ENCODE measurements around the gene PATJ.
"Not testable (repeated sequence)": the region's sequence is repeated elsewhere in the genome, so short reads cannot be mapped to it uniquely, and the experiment has no call there.

PATJ gene

DNA sequence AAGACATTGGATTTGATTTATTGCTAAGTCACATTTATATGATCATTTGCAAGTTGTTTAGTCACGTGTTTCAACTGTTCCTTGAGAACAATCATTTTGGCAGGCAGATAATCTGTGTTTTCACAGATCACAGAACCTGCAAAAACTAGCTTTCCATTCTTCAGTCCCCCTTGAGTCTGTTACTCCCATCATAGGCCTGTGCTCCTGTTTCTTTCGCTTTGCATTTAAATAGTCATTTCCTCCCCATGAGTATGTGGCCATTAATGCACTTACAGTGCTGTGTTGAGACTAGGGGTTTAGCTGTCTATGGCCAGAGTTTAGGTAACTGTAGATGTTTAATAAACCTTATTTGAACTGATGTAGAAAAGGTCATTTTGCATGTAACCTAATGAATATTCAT is 214.5 kb downstream of the PATJ start:
- Histone ChIP-seq H3K27ac (no peak overlapping the region), H3K4me1 (ENCODE audit: control insufficient read depth in 1 of 2, insufficient read depth in 1 of 2, low read depth in 1 of 2, low read length in 1 of 2) (no peaks in the 10 kb centered on the region), H3K4me3 (ENCODE audit: low read depth in 1 of 2, low read length in 1 of 2) (no peak overlapping the region), H3K27me3 (no peaks in the 10 kb centered on the region), H3K36me3 (no peaks in the 10 kb centered on the region), H3K9me3 (no peaks in the 10 kb centered on the region)
- TF ChIP-seq, protein P1, sequence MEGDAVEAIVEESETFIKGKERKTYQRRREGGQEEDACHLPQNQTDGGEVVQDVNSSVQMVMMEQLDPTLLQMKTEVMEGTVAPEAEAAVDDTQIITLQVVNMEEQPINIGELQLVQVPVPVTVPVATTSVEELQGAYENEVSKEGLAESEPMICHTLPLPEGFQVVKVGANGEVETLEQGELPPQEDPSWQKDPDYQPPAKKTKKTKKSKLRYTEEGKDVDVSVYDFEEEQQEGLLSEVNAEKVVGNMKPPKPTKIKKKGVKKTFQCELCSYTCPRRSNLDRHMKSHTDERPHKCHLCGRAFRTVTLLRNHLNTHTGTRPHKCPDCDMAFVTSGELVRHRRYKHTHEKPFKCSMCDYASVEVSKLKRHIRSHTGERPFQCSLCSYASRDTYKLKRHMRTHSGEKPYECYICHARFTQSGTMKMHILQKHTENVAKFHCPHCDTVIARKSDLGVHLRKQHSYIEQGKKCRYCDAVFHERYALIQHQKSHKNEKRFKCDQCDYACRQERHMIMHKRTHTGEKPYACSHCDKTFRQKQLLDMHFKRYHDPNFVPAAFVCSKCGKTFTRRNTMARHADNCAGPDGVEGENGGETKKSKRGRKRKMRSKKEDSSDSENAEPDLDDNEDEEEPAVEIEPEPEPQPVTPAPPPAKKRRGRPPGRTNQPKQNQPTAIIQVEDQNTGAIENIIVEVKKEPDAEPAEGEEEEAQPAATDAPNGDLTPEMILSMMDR (IDR thresholded peaks at IDR 0.05): no peak

DNA sequence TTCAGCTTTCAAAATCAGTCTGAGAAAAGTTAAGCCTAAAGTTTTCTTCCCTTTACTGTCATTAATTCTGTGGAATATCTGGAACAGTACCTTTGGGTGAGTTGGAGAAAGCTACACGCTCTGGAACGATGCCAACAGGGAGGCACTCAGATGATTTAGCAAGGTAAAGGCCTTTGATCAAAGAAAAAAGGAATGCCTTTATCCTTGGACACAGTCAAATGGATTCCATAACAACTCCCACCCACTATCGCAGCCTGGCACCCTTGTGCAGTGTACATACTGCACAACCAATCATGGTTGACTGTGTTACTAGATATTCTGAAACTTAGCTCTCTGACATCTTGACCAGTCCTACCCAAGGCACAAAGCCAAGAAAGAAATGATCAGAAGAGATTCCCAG is 218.7 kb downstream of the PATJ start:
- no peaks in the 10 kb centered on the region for H3K9me3 ChIP-seq

DNA sequence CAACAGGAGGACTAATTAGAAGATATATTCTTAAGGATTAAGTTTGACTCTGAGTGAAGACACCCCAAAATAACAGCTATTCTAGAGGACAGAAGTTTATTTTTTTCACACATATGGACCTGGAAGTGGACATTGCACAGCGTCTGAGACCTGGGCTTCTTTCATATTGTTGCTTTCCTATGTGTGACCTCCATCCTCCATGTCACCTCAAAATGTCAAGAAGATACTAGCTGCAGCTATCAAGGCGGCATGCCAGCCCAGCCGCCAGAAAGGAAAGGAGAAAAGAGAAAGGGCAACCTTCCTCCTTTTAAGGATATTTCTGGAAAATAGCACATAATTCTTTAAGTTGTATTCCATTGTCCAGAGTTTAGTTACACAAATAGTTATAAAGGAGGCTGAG is 220.4 kb downstream of the PATJ start:
- no peaks in the 10 kb centered on the region for H3K27me3 ChIP-seq
- H3K4me3 ChIP-seq (ENCODE audit: low read depth in 1 of 2, low read length in 1 of 2): no peak overlapping the region
- TF ChIP-seq, protein P1 (IDR thresholded peaks at IDR 0.05): no peak
- H3K27ac ChIP-seq: no peak overlapping the region
- no peaks in the 10 kb centered on the region for H3K9me3 ChIP-seq
- no peaks in the 10 kb centered on the region for H3K4me1 ChIP-seq (ENCODE audit: control insufficient read depth in 1 of 2, insufficient read depth in 1 of 2, low read depth in 1 of 2, low read length in 1 of 2)
- H3K36me3 ChIP-seq: no peaks in the 10 kb centered on the region

More for the DNA sequence above, 218.7 kb downstream of the PATJ start:
- H3K36me3 ChIP-seq: no peaks in the 10 kb centered on the region
- TF ChIP-seq, protein P1 (IDR thresholded peaks at IDR 0.05): no peak
- no peak overlapping the region for H3K27ac ChIP-seq
- no peaks in the 10 kb centered on the region for H3K27me3 ChIP-seq
- H3K4me1 ChIP-seq (ENCODE audit: control insufficient read depth in 1 of 2, insufficient read depth in 1 of 2, low read depth in 1 of 2, low read length in 1 of 2): no peaks in the 10 kb centered on the region
- H3K4me3 ChIP-seq (ENCODE audit: low read depth in 1 of 2, low read length in 1 of 2): no peak overlapping the region

DNA sequence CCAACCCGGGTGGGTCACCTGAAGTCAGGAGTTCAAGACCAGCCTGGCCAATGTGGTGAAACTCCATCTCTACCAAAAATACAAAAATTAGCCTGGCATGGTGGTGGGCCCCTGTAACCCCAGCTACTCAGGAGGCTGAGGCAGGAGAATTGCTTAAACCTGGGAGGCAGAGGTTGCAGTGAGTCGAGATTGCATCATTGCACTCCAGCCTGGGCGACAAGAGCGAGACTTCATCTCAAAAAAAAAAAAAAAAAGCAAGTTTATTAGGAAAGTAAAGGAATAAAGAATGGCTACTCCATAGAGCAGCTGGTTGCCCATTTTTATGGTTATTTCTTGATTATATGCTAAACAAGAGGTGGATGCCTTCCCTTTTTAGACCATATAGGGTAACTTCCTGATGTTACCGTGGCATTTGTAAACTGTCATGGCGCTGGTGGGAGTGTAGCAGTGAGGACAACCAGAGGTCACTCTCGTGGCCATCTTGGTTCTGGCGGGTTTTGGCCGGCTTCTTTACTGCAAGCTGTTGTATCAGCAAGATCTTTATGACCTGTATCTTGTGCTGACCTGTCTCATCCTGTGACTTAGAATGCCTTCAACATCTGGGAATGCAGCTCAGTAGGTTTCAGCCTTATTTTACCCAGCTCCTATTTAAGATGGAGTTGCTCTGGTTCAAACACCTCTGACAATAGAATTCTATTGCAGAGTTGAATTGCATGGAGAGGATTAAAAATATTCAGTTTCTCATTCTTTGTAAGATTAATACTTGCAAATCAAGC is 224.4 kb downstream of the PATJ start:
- H3K36me3 ChIP-seq; H3K27ac ChIP-seq; H3K9me3 ChIP-seq; H3K4me3 ChIP-seq (ENCODE audit: low read depth in 1 of 2, low read length in 1 of 2); H3K27me3 ChIP-seq; H3K4me1 ChIP-seq (ENCODE audit: control insufficient read depth in 1 of 2, insufficient read depth in 1 of 2, low read depth in 1 of 2, low read length in 1 of 2): not testable (repeated sequence)

DNA sequence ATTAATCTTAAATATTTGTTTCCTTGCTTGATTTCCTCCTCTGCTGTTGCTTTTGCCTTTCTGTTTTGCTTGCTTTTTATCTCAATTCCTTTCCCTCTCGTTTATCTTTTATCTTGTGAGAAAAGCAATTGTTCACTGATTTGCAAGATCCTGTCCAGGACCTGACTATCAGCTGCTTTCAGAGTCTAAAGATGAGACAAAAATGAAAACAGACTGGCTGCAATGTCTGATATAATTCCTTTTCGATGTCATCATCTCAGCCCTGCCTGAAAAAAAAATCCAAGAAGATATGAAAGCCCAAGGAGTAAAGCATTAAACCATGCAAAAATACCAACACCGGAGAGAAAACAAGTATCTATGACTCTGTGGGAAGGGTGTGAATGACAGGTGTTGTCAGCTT is 225.5 kb downstream of the PATJ start:
- no peaks in the 10 kb centered on the region for H3K9me3 ChIP-seq
- no peaks in the 10 kb centered on the region for H3K4me1 ChIP-seq (ENCODE audit: control insufficient read depth in 1 of 2, insufficient read depth in 1 of 2, low read depth in 1 of 2, low read length in 1 of 2)
- H3K36me3 ChIP-seq: no peaks in the 10 kb centered on the region
- no peak overlapping the region for H3K4me3 ChIP-seq (ENCODE audit: low read depth in 1 of 2, low read length in 1 of 2)
- TF ChIP-seq, protein P1 (IDR thresholded peaks at IDR 0.05): no peak
- no peaks in the 10 kb centered on the region for H3K27me3 ChIP-seq
- no peak overlapping the region for H3K27ac ChIP-seq

DNA sequence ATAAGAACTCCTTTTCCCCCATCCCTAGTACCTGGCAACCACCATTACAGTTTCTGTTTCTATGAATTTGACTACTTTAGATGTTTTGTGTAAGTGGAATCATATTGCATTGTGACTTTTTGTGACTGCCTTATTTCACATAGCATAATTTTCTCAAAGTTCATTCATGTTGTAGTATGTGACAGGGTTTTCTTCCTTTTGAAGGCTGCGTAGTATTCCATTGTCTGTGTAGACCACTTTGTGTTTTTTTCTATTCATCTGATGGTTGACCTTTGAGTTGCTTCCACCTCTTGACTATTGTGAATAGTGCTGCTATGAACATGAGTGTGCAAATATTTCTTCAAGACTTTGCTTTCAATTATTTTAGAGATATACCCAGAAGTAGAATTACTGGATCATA is 226.6 kb downstream of the PATJ start:
- TF ChIP-seq, protein P1 (IDR thresholded peaks at IDR 0.05): no peak
- no peak overlapping the region for H3K27ac ChIP-seq
- H3K36me3 ChIP-seq: no peaks in the 10 kb centered on the region
- no peaks in the 10 kb centered on the region for H3K27me3 ChIP-seq
- H3K4me3 ChIP-seq (ENCODE audit: low read depth in 1 of 2, low read length in 1 of 2): no peak overlapping the region
- H3K9me3 ChIP-seq: no peaks in the 10 kb centered on the region
- no peaks in the 10 kb centered on the region for H3K4me1 ChIP-seq (ENCODE audit: control insufficient read depth in 1 of 2, insufficient read depth in 1 of 2, low read depth in 1 of 2, low read length in 1 of 2)

Data from neutrophil (primary cell).